DOHH2 (cell line): ENCODE results near the gene DIDO1.

Experiments used
- H3F3A ChIP-seq: fragments of 200-600 bp; sonication (generic), shearing (Covaris generic); 2 replicates; pipeline ENCODE4 v1.6.0; 2016; ENCODE audit warnings: antibody characterized with exemption, mild to moderate bottlenecking; ENCODE audit not compliant: control insufficient read depth, insufficient read depth
- H3K27ac ChIP-seq: fragments of 200-600 bp; sonication (generic); 2 replicates; pipeline ENCODE4 v1.5.1; 2014; ENCODE audit warnings: low read depth, mild to moderate bottlenecking, low read length, moderate library complexity
- H3K27me3 ChIP-seq: fragments of 200-600 bp; sonication (generic); 2 replicates; pipeline ENCODE4 v1.6.1; 2014; ENCODE audit warnings: mild to moderate bottlenecking, low read length, mixed read lengths; ENCODE audit not compliant: control insufficient read depth
- H3K36me3 ChIP-seq: fragments of 200-600 bp; sonication (generic); 2 replicates; pipeline ENCODE4 v1.6.1; 2014; ENCODE audit warnings: mild to moderate bottlenecking, low read length, moderate library complexity, mixed read lengths; ENCODE audit not compliant: control insufficient read depth
- H3K4me1 ChIP-seq: fragments of 200-600 bp; sonication (generic); 2 replicates; pipeline ENCODE4 v1.6.1; 2014; ENCODE audit warnings: mild to moderate bottlenecking, low read length, mixed read lengths; ENCODE audit not compliant: control insufficient read depth
- H3K4me2 ChIP-seq: fragments of 200-600 bp; sonication (generic); 2 replicates; pipeline ENCODE4 v1.6.0; 2014; ENCODE audit warnings: mild to moderate bottlenecking, low read length, moderate library complexity
- H3K4me3 ChIP-seq: fragments of 200-600 bp; sonication (generic); 2 replicates; pipeline ENCODE4 v1.5.1; 2014; ENCODE audit warnings: mild to moderate bottlenecking, low read length, mixed read lengths
- H3K79me2 ChIP-seq: fragments of 200-600 bp; sonication (generic); 2 replicates; pipeline ENCODE4 v1.6.1; 2014; ENCODE audit warnings: mild to moderate bottlenecking, low read length, mixed read lengths; ENCODE audit not compliant: control insufficient read depth
- H3K9me2 ChIP-seq: fragments of 200-600 bp; sonication (generic); replicated peaks from 2 replicates; pipeline ENCODE4 v1.6.1; 2014; ENCODE audit warnings: mild to moderate bottlenecking, low read length, mixed read lengths; ENCODE audit not compliant: control insufficient read depth
- H3K9me3 ChIP-seq: fragments of 200-600 bp; sonication (generic); 2 replicates; pipeline ENCODE4 v1.6.1; 2014; ENCODE audit warnings: antibody characterized with exemption, low read length, mixed read lengths; ENCODE audit not compliant: control insufficient read depth, insufficient read depth
- H4K20me1 ChIP-seq: fragments of 200-600 bp; sonication (generic); 2 replicates; pipeline ENCODE4 v1.6.0; 2014; ENCODE audit warnings: low read depth, mild to moderate bottlenecking, antibody characterized with exemption, low read length, moderate library complexity; ENCODE audit not compliant: control insufficient read depth, insufficient read depth
- EZH2phosphoT487 ChIP-seq: fragments of 200-600 bp; sonication (generic); IDR thresholded peaks from 2 replicates; pipeline ENCODE4 v1.6.1; 2017; ENCODE audit warnings: borderline replicate concordance, mild to moderate bottlenecking, antibody characterized with exemption, low read length, moderate library complexity, mixed read lengths
- TF ChIP-seq, protein P1 (sequence below): fragments of 200-600 bp; sonication (generic); IDR thresholded peaks from one replicate; pipeline ENCODE4 v1.5.1; 2014; ENCODE audit warnings: antibody characterized with exemption, mild to moderate bottlenecking, low read depth, low read length; ENCODE audit not compliant: poor library complexity, severe bottlenecking

DIDO1 gene

DNA sequence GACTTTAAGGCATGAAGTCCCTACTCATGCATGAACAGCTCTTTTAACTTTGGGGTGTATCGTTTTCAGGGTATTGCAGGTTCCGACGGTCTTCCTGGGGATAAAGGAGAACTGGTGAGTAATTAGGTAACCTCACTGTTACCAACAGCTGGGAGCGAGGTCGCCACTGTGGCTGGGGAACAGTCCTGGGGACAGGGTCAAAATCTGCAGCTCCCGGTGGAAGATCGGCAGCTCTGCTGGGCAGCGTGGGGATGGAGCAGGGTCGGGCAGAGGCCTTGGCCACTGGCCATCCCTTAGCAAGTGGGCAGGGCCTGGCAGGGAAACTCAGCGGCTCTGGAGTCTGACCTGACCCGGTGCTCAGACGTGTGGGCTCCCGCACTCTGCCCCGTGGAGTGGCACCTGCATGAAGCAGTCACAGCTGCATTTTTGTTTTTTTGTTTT, 93.3 kb downstream of the DIDO1 start:
- Histone ChIP-seq H3K36me3 (no peaks in the 10 kb centered on the region), H3K4me2 (peak overlapping the region; percentile 48), H3K9me2 (no peaks in the 10 kb centered on the region), H3F3A (no peaks in the 10 kb centered on the region), H3K4me3 (peak overlapping the region; percentile 29), H3K9me3 (no peaks in the 10 kb centered on the region), H3K79me2 (no peaks in the 10 kb centered on the region), H3K4me1 (peaks cover 16% of the 10 kb centered on the region), H3K27me3 (no peaks in the 10 kb centered on the region), H3K27ac (no peak overlapping the region), H4K20me1 (no peaks in the 10 kb centered on the region)
- TF ChIP-seq, protein P1, sequence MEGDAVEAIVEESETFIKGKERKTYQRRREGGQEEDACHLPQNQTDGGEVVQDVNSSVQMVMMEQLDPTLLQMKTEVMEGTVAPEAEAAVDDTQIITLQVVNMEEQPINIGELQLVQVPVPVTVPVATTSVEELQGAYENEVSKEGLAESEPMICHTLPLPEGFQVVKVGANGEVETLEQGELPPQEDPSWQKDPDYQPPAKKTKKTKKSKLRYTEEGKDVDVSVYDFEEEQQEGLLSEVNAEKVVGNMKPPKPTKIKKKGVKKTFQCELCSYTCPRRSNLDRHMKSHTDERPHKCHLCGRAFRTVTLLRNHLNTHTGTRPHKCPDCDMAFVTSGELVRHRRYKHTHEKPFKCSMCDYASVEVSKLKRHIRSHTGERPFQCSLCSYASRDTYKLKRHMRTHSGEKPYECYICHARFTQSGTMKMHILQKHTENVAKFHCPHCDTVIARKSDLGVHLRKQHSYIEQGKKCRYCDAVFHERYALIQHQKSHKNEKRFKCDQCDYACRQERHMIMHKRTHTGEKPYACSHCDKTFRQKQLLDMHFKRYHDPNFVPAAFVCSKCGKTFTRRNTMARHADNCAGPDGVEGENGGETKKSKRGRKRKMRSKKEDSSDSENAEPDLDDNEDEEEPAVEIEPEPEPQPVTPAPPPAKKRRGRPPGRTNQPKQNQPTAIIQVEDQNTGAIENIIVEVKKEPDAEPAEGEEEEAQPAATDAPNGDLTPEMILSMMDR: no peak
- TF ChIP-seq EZH2phosphoT487: no peak

DNA sequence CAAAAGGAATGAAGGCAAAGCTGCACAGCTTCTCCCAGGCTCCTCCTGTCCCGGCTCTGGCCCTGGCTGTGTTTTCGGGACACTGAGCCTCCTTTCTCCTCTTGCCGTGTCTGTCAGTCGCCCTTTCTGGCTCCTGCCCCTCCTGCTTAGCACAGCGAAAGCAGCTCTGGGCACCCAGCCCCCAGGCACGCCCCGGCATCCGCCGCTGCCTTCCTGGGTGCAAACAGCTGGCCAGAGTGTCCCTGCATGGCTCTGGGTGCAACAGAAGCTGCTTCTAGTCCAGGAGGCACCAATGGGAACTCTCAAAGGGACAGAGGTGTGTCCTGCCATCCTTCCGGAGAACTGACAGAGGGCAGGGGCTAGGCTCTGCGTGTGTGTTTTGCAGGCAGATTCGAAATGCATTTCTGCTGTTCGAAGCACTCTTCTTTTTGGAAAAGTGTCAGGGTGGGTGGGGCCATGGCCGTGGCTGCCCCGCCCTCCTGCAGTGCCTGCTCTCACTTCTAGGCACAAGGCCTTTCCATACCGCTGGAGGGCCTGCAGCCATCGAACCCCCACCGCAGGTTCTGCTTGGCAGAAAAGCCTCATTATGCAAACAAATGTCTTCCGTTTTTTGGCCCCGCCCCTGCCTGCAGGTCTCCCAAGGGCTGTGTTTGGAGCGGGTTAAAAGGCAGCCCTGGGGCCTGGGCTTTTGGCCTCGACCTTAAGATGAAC, 93.9 kb downstream of the DIDO1 start:
- Histone ChIP-seq H3K4me1 (peaks cover 16% of the 10 kb centered on the region), H3K9me2 (no peaks in the 10 kb centered on the region), H3K27me3 (no peaks in the 10 kb centered on the region), H3K4me3 (peak overlapping the region; percentile 29), H3K4me2 (peak overlapping the region; percentile 48), H3K9me3 (no peaks in the 10 kb centered on the region), H3F3A (no peaks in the 10 kb centered on the region), H4K20me1 (no peaks in the 10 kb centered on the region), H3K27ac (no peak overlapping the region), H3K79me2 (no peaks in the 10 kb centered on the region), H3K36me3 (no peaks in the 10 kb centered on the region)
- TF ChIP-seq, protein P1: no peak
- no peak for TF ChIP-seq EZH2phosphoT487

DNA sequence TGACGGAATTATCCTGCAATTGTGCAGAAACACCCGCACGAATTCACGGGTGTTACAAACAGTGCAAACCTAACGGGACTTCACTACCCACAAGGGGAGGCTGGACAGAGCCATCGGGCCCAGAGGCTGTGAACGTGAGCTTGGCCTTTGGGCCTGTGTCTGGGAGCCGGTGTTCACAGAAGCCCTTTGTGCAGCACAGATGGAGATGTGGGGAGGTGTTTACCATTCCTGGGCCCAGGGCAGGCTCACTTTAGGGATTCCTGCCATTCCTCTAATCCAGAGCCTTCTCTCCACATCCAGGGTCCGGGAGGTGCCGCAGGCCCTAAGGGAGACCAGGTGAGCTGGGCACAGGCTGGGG, 94.5 kb downstream of the DIDO1 start:
- H3K9me3 ChIP-seq: no peaks in the 10 kb centered on the region
- no peak overlapping the region for H3K27ac ChIP-seq
- H3K9me2 ChIP-seq: no peaks in the 10 kb centered on the region
- TF ChIP-seq EZH2phosphoT487: no peak
- TF ChIP-seq, protein P1: no peak
- H3K4me2 ChIP-seq: peak overlapping the region; percentile 48
- no peaks in the 10 kb centered on the region for H4K20me1 ChIP-seq
- H3K79me2 ChIP-seq: no peaks in the 10 kb centered on the region
- no peaks in the 10 kb centered on the region for H3K36me3 ChIP-seq
- H3K27me3 ChIP-seq: no peaks in the 10 kb centered on the region
- H3K4me1 ChIP-seq: peaks cover 16% of the 10 kb centered on the region
- H3F3A ChIP-seq: no peaks in the 10 kb centered on the region
- no peak overlapping the region for H3K4me3 ChIP-seq
